ENCODE measurements around the gene GTF2A1.

The GTF2A1 gene

DNA sequence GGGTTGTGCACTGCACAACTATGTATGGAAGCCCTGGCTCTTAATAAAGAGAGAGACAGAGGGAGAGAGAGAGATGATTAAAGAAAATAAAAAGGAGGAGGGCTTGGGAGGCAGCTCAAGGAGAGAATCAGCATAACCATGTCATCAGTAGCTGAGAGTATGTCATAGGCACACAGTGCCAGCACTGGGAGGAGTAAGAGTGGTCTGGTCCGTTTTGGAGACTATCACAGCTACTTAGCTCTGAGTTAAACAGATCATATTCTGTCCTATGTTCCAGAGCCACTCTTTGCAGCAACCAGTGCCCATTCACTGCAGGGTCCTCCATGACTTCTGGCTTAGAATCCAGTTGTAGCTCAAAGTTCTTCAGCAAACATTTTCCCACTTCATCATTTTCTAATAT is 59.0 kb downstream of the GTF2A1 start:
- no peak overlapping the region for H3K4me3 ChIP-seq (ENCODE audit: low read depth, low read length)
- TF ChIP-seq, protein P1, sequence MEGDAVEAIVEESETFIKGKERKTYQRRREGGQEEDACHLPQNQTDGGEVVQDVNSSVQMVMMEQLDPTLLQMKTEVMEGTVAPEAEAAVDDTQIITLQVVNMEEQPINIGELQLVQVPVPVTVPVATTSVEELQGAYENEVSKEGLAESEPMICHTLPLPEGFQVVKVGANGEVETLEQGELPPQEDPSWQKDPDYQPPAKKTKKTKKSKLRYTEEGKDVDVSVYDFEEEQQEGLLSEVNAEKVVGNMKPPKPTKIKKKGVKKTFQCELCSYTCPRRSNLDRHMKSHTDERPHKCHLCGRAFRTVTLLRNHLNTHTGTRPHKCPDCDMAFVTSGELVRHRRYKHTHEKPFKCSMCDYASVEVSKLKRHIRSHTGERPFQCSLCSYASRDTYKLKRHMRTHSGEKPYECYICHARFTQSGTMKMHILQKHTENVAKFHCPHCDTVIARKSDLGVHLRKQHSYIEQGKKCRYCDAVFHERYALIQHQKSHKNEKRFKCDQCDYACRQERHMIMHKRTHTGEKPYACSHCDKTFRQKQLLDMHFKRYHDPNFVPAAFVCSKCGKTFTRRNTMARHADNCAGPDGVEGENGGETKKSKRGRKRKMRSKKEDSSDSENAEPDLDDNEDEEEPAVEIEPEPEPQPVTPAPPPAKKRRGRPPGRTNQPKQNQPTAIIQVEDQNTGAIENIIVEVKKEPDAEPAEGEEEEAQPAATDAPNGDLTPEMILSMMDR (IDR thresholded peaks at IDR 0.05; ENCODE audit: borderline replicate concordance, insufficient read depth, low read depth, low read length) = no peak

DNA sequence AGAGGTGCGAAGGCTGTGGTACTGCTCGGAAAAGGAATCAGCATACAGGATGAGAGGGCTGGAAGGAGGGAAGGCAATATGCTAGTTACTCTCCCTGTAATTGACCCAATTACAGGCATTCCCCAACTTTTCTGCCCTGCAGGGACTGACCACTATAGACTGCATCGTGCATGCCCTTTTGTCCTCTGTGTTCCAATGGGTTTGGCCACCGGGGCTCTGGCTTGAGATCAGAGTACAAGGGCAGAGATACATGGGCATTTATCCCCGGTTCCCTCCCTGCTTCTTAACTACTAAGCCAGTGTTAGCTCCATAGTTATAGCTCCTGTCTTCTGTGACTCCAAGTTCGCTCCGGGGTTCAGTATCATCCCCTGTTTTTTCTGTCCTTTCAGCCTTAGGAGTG is 59.7 kb downstream of the GTF2A1 start:
- TF ChIP-seq, protein P1 (IDR thresholded peaks at IDR 0.05; ENCODE audit: borderline replicate concordance, insufficient read depth, low read depth, low read length) = no peak
- no peak overlapping the region for H3K4me3 ChIP-seq (ENCODE audit: low read depth, low read length)

DNA sequence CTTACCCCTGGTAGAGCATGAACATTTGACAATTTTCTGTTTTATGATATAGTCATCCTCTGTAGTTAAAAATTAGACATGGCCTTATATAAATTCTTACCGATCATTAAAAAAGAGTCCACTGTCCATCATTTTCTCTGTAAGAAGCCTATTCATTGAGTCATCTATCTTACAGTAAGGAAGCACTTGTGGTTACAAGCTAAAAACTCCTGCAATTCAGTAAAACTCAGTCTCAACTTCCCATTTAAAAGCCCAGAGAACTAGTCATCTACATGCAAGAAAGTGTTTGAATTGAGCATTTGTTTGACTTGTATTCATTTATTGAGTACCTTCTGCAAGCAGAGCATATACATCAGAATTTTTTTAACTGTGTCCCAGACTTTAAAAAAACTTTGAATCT is 63.3 kb downstream of the GTF2A1 start:
- H3K4me3 ChIP-seq (ENCODE audit: low read depth, low read length) = no peak overlapping the region
- TF ChIP-seq, protein P1 (IDR thresholded peaks at IDR 0.05; ENCODE audit: borderline replicate concordance, insufficient read depth, low read depth, low read length) = no peak

DNA sequence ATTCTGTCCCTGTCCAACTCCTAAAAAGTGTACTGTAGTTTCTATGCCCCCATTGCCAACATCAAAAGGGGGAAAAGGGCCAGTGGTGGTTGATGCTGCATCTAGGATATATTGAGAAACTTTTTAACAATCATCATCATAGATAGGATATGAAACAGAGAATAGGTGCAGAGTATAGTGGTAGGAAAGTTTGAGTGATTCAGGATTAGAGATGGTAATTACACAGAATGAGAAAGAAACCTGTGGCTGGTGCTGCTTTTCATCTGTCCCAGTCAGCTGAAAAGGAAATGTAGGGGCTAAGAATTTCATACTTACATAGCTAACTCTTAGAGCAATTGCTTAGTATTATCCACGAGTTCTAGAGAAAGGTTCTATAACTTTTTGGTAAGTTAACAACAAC is 67.6 kb downstream of the GTF2A1 start:
- TF ChIP-seq, protein P1 (IDR thresholded peaks at IDR 0.05; ENCODE audit: borderline replicate concordance, insufficient read depth, low read depth, low read length) = no peak
- H3K4me3 ChIP-seq (ENCODE audit: low read depth, low read length) = no peak overlapping the region

DNA sequence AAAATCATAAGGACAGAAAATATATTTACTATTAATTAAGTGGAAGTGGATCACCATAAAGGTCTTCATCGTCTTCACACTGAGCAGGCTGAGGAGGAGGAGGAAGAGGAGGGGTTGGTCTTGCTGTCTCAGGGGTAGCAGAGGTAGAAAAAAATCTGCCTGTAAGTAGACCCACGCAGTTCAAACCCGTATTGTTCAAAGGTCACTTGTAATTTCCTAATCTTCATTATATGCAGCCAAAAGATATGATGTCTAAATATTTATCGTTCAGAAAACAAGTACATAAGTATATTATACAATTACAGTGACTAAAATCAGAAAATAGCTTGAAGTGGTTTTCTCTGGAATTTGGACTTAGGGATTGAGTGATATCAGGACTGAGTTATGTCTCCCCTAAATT is 72.1 kb downstream of the GTF2A1 start:
- H3K4me3 ChIP-seq (ENCODE audit: low read depth, low read length) = no peak overlapping the region
- TF ChIP-seq, protein P1 (IDR thresholded peaks at IDR 0.05; ENCODE audit: borderline replicate concordance, insufficient read depth, low read depth, low read length) = no peak

DNA sequence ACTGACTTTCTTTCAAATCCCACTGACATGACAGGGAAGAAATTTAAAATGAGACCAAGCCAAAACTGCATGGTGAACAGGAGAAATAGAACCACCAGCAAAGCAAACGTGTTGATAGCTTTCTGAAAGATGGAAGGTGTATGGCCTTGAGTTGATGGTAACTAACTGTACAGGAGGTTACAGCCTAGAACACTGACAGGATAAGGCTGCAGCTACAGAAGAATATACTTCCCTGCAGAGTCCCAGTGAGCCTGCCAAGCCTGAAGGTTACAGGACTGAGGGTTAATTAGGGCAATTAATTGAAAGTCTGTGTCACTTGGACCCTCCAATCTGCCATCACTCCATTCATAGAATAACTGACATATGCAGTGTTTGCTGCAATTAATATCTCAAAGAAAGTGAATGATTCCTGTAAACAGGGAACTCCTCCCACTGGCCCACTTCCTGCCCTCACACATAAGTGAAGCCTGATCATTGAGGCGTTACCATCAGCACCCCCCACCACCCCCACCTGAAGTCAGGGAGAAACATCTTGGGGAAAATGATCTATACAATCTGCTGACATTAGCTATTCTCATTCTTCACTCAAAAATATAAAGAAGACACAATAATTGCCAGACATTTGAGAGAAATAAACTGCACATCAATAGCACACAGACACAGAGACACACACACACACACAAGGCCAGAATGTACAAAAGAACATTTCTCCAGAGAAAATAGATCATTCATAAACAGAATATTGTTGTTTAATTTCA is 73.4 kb downstream of the GTF2A1 start:
- TF ChIP-seq, protein P1 (IDR thresholded peaks at IDR 0.05; ENCODE audit: borderline replicate concordance, insufficient read depth, low read depth, low read length) = no peak
- H3K4me3 ChIP-seq (ENCODE audit: low read depth, low read length) = no peak overlapping the region
